Occipital lobe (tissue), 2 donors: Measurements from ENCODE around the gene ZNF746. TPM values are rescaled to one million over a fixed set of nuclear protein-coding genes. Genes with fewer than 3 reads are reported as not detected.
"Not testable (repeated sequence)": the region's sequence is repeated elsewhere in the genome, so short reads cannot be mapped to it uniquely, and the experiment has no call there.

Experiments used
- DNase-seq: peaks from one replicate; lab custom pipeline; 2025; lab: John Stamatoyannopoulos, UW
- total RNA-seq: library from RNA; depleted of rRNA; stranded (reverse); fragments of >200 nt; gene quantifications from one replicate; pipeline ENCODE4 v1.2.3, GENCODE V29; 2014

ZNF746 gene
- 27.3 TPM for total RNA-seq

- peak; percentile 79 for DNase-seq
Observed at GRCh38 chr7:149497467-149498261, at the start of gene ZNF746. ZNF746 (minus strand) TSS chr7:149497809; CDS start chr7:149497536, 273 bp downstream.

GRCh38 chr7:149547126-149547525, 49.5 kb upstream of the ZNF746 start:
- DNase-seq = no peak

GRCh38 chr7:149546331-149546730, 48.7 kb upstream of the ZNF746 start:
- DNase-seq = no peak

GRCh38 chr7:149544028-149544427, 46.4 kb upstream of the ZNF746 start:
- DNase-seq = no peak

GRCh38 chr7:149532654-149533053, 35.0 kb upstream of the ZNF746 start:
- DNase-seq = no peak

GRCh38 chr7:149529136-149529718, 31.6 kb upstream of the ZNF746 start:
- no peak for DNase-seq

- DNase-seq = no peak
Observed at GRCh38 chr7:149527414-149527813, 29.8 kb upstream of the ZNF746 start.

- DNase-seq = no peak
Observed at GRCh38 chr7:149525280-149525679, 27.7 kb upstream of the ZNF746 start.

GRCh38 chr7:149524394-149524793, 26.8 kb upstream of the ZNF746 start:
- no peak for DNase-seq

- DNase-seq = no peak
Observed at GRCh38 chr7:149510248-149510647, 12.6 kb upstream of the ZNF746 start.

- DNase-seq = no peak
Observed at GRCh38 chr7:149509774-149510173, 12.2 kb upstream of the ZNF746 start.

- no peak for DNase-seq
Observed at GRCh38 chr7:149505551-149505950, 7.9 kb upstream of the ZNF746 start.

GRCh38 chr7:149501651-149502050, 4.0 kb upstream of the ZNF746 start:
- no peak for DNase-seq

GRCh38 chr7:149500910-149501309, 3.3 kb upstream of the ZNF746 start:
- no peak for DNase-seq

- no peak for DNase-seq
Observed at GRCh38 chr7:149500201-149500600, 2.6 kb upstream of the ZNF746 start.

GRCh38 chr7:149498811-149499210, 1.2 kb upstream of the ZNF746 start:
- DNase-seq = no peak

- DNase-seq = no peak
Observed at GRCh38 chr7:149496642-149497391, 792 bp downstream of the ZNF746 start.

GRCh38 chr7:149495785-149496641, 1.6 kb downstream of the ZNF746 start:
- DNase-seq = no peak

GRCh38 chr7:149494738-149495368, 2.8 kb downstream of the ZNF746 start:
- no peak for DNase-seq

- DNase-seq = not testable (repeated sequence)
Observed at GRCh38 chr7:149493975-149494374, 3.6 kb downstream of the ZNF746 start.

GRCh38 chr7:149493366-149493765, 4.2 kb downstream of the ZNF746 start:
- DNase-seq = no peak
